ENCODE data around the gene P4HA2. TPM values are rescaled to one million over a fixed set of nuclear protein-coding genes. Genes with fewer than 3 reads are reported as not detected.

P4HA2 gene
- total RNA-seq, 1 experiment from 2014 or later, result 43.6 TPM

DNA sequence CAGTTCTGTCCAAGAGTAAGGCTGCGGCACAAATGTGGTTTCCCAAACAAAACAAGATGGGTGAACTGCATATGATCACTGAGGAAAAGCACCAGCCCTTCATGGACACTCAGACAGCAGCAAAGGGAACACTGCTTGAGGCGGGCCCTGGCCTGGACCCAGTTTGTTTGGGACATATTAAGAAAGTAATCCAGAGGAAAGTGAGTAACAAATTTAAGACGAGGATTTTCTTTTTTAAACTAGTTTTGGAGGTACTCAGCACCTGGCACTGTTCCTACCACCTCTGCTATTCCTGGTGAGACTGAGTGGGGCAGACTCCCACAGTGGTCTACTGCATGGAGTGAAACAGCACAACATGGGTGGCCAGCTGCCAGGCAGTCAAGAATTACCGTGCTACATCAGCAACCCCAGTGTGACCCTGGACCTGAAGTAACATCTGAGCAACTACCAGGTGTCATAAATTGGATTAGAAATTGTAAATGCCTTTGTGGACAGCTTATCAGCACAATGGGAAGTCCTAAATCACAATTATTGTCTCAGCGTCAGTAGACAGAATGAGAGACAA, 28.5 kb downstream of the P4HA2 start:
- Histone ChIP-seq H3K4me3 (ENCODE audit: low read length) (no peak overlapping the region), H3K4me1 (ENCODE audit: insufficient read depth, low read length) (no peaks in the 10 kb centered on the region), H3K36me3 (ENCODE audit: low read depth, low read length) (peaks cover 9% of the 10 kb centered on the region), H3K9me3 (ENCODE audit: low read length) (no peaks in the 10 kb centered on the region), H3K79me2 (ENCODE audit: low read length) (no peaks in the 10 kb centered on the region), H3K4me2 (ENCODE audit: low read length) (no peak overlapping the region), H3K27me3 (ENCODE audit: low read length) (no peaks in the 10 kb centered on the region), H3F3A (ENCODE audit: low read length, unreplicated experiment) (no peaks in the 10 kb centered on the region), H4K20me1 (ENCODE audit: low read length) (no peaks in the 10 kb centered on the region), H2AFZ (ENCODE audit: low read length) (no peak overlapping the region), H3K9me2 (replicated peaks; ENCODE audit: low read length) (no peaks in the 10 kb centered on the region), H3K9ac (ENCODE audit: low read length) (no peak overlapping the region), H3K27ac (ENCODE audit: low read length) (no peak overlapping the region)
- TF ChIP-seq, protein P1, sequence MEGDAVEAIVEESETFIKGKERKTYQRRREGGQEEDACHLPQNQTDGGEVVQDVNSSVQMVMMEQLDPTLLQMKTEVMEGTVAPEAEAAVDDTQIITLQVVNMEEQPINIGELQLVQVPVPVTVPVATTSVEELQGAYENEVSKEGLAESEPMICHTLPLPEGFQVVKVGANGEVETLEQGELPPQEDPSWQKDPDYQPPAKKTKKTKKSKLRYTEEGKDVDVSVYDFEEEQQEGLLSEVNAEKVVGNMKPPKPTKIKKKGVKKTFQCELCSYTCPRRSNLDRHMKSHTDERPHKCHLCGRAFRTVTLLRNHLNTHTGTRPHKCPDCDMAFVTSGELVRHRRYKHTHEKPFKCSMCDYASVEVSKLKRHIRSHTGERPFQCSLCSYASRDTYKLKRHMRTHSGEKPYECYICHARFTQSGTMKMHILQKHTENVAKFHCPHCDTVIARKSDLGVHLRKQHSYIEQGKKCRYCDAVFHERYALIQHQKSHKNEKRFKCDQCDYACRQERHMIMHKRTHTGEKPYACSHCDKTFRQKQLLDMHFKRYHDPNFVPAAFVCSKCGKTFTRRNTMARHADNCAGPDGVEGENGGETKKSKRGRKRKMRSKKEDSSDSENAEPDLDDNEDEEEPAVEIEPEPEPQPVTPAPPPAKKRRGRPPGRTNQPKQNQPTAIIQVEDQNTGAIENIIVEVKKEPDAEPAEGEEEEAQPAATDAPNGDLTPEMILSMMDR (conservative IDR thresholded peaks at IDR 0.05; ENCODE audit: low read depth, low read length), result no peak
- TF ChIP-seq EZH2 (IDR thresholded peaks at IDR 0.05; ENCODE audit: low read length, unreplicated experiment), result no peak
- TF ChIP-seq EZH2phosphoT487 (IDR thresholded peaks at IDR 0.05; ENCODE audit: borderline replicate concordance, low read length), result no peak
- DNase-seq (no peak), ATAC-seq (no peak)
- CTCF ChIA-PET, result no interaction called here
- BruUV-seq (replicated peaks), result no TSS peak
- intact Hi-C loops (cut with micrococcal nuclease), result no loop called here
- POLR2A ChIA-PET (ENCODE audit: unreplicated experiment), result no interaction called here

DNA sequence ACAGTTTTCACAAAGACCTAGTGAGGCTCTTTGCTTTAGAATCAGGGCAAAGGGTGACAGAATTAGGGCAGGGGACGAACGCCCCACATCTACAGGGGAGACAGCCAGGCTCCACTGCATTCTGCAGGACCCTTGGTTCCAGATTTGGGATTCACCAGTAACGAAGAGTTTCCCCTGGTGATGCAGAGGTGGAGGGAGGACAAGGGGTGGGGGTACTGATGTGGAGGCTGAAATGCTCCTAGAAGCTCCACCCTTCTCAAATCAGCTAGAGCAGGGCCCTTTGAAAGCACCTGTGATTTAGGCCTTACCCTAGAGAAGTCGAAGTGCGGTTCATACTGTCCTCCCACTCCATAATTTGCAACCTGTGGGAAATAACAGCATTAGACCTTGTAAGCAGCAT, 29.1 kb downstream of the P4HA2 start:
- Histone ChIP-seq H3K4me1 (ENCODE audit: insufficient read depth, low read length) (no peaks in the 10 kb centered on the region), H3K27me3 (ENCODE audit: low read length) (no peaks in the 10 kb centered on the region), H4K20me1 (ENCODE audit: low read length) (no peaks in the 10 kb centered on the region), H3K9me3 (ENCODE audit: low read length) (no peaks in the 10 kb centered on the region), H3K4me3 (ENCODE audit: low read length) (no peak overlapping the region), H3K27ac (ENCODE audit: low read length) (no peak overlapping the region), H3K36me3 (ENCODE audit: low read depth, low read length) (peaks cover 13% of the 10 kb centered on the region), H3K9ac (ENCODE audit: low read length) (no peak overlapping the region), H3F3A (ENCODE audit: low read length, unreplicated experiment) (no peaks in the 10 kb centered on the region), H3K79me2 (ENCODE audit: low read length) (no peaks in the 10 kb centered on the region), H3K4me2 (ENCODE audit: low read length) (no peak overlapping the region), H2AFZ (ENCODE audit: low read length) (no peak overlapping the region), H3K9me2 (replicated peaks; ENCODE audit: low read length) (no peaks in the 10 kb centered on the region)
- intact Hi-C loops (cut with micrococcal nuclease), result no loop called here
- BruUV-seq (replicated peaks), result no TSS peak
- TF ChIP-seq, protein P1 (conservative IDR thresholded peaks at IDR 0.05; ENCODE audit: low read depth, low read length), result no peak
- no peak for TF ChIP-seq EZH2phosphoT487 (IDR thresholded peaks at IDR 0.05; ENCODE audit: borderline replicate concordance, low read length)
- no peak for TF ChIP-seq EZH2 (IDR thresholded peaks at IDR 0.05; ENCODE audit: low read length, unreplicated experiment)
- ATAC-seq, result no peak
- ChIA-PET POLR2A (ENCODE audit: unreplicated experiment) (no interaction called here), CTCF (no interaction called here)
- DNase-seq, result no peak

DNA sequence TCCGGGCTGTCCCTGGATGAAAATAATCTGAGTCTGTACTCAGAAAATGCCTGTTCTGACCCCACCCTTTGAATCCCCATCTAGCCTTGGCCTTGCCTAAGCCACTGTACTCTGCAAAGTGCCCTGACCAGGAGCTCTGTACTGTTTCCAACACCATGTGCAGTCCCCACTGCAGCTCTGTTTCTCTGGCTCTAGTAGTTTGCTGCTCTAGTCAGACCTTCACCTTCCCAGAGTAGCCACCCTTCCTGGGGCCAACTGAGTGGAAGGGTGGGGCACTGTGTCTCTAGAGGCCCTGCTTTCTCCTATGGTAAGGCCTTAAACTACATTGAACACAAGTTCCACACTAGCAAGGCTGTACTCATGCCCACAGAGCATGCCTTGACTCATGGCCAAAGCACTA, 31.9 kb downstream of the P4HA2 start:
- intact Hi-C loops (cut with micrococcal nuclease), result no loop called here
- H3K27me3 ChIP-seq (ENCODE audit: low read length), result no peaks in the 10 kb centered on the region
- H3K9me2 ChIP-seq (replicated peaks; ENCODE audit: low read length), result no peaks in the 10 kb centered on the region
- H3K79me2 ChIP-seq (ENCODE audit: low read length), result no peaks in the 10 kb centered on the region
- H3K4me2 ChIP-seq (ENCODE audit: low read length), result no peak overlapping the region
- no peak overlapping the region for H3K4me3 ChIP-seq (ENCODE audit: low read length)
- DNase-seq (no peak), ATAC-seq (no peak)
- no peak overlapping the region for H2AFZ ChIP-seq (ENCODE audit: low read length)
- BruUV-seq (replicated peaks), result no TSS peak
- no peaks in the 10 kb centered on the region for H3K9me3 ChIP-seq (ENCODE audit: low read length)
- TF ChIP-seq EZH2phosphoT487 (IDR thresholded peaks at IDR 0.05; ENCODE audit: borderline replicate concordance, low read length), result no peak
- TF ChIP-seq, protein P1 (conservative IDR thresholded peaks at IDR 0.05; ENCODE audit: low read depth, low read length), result no peak
- TF ChIP-seq EZH2 (IDR thresholded peaks at IDR 0.05; ENCODE audit: low read length, unreplicated experiment), result no peak
- POLR2A ChIA-PET (ENCODE audit: unreplicated experiment), result no interaction called here
- peaks cover 11% of the 10 kb centered on the region for H3K36me3 ChIP-seq (ENCODE audit: low read depth, low read length)
- H3K27ac ChIP-seq (ENCODE audit: low read length), result no peak overlapping the region
- no peak overlapping the region for H3K9ac ChIP-seq (ENCODE audit: low read length)
- H3K4me1 ChIP-seq (ENCODE audit: insufficient read depth, low read length), result no peaks in the 10 kb centered on the region
- CTCF ChIA-PET, result no interaction called here
- no peaks in the 10 kb centered on the region for H3F3A ChIP-seq (ENCODE audit: low read length, unreplicated experiment)
- H4K20me1 ChIP-seq (ENCODE audit: low read length), result no peaks in the 10 kb centered on the region
